ENCODE measurements around the gene DSCAML1.

The DSCAML1 gene

GRCh38 chr11:117415358-117415896 lies 381.6 kb downstream of the DSCAML1 start:
- Histone ChIP-seq H3K36me3 (replicated peaks) (peaks cover 4% of the 10 kb centered on the region), H3K27me3 (replicated peaks) (no peaks in the 10 kb centered on the region), H3K4me3 (ENCODE audit: low read depth, low read length) (no peak overlapping the region), H3K27ac (no peak overlapping the region)
- no peak for TF ChIP-seq CTCF (IDR thresholded peaks at IDR 0.05; ENCODE audit: low read depth, low read length, missing control alignments)
- DNase-seq: no peak
- in situ Hi-C loops (cut with HindIII; ENCODE audit: low pct_ligation_motif_present, low sequenced_read_pairs): no loop called here

GRCh38 chr11:117414724-117415123 lies 382.3 kb downstream of the DSCAML1 start:
- Histone ChIP-seq H3K4me3 (ENCODE audit: low read depth, low read length) (no peak overlapping the region), H3K27me3 (replicated peaks) (no peaks in the 10 kb centered on the region), H3K36me3 (replicated peaks) (peaks cover 4% of the 10 kb centered on the region), H3K27ac (no peak overlapping the region)
- no peak for DNase-seq
- TF ChIP-seq CTCF (IDR thresholded peaks at IDR 0.05; ENCODE audit: low read depth, low read length, missing control alignments): no peak
- in situ Hi-C loops (cut with HindIII; ENCODE audit: low pct_ligation_motif_present, low sequenced_read_pairs): no loop called here

GRCh38 chr11:117413616-117414015 lies 383.4 kb downstream of the DSCAML1 start:
- in situ Hi-C loops (cut with HindIII; ENCODE audit: low pct_ligation_motif_present, low sequenced_read_pairs): no loop called here
- H3K36me3 ChIP-seq (replicated peaks): peaks cover 8% of the 10 kb centered on the region
- H3K4me3 ChIP-seq (ENCODE audit: low read depth, low read length): no peak overlapping the region
- TF ChIP-seq CTCF (IDR thresholded peaks at IDR 0.05; ENCODE audit: low read depth, low read length, missing control alignments): no peak
- no peak for DNase-seq
- no peaks in the 10 kb centered on the region for H3K27me3 ChIP-seq (replicated peaks)
- H3K27ac ChIP-seq: no peak overlapping the region

- TF ChIP-seq CTCF (IDR thresholded peaks at IDR 0.05; ENCODE audit: low read depth, low read length, missing control alignments): no peak
- no peak for DNase-seq
- peaks cover 9% of the 10 kb centered on the region for H3K36me3 ChIP-seq (replicated peaks)
- H3K4me3 ChIP-seq (ENCODE audit: low read depth, low read length): no peak overlapping the region
- in situ Hi-C loops (cut with HindIII; ENCODE audit: low pct_ligation_motif_present, low sequenced_read_pairs): no loop called here
- H3K27me3 ChIP-seq (replicated peaks): no peaks in the 10 kb centered on the region
- H3K27ac ChIP-seq: no peak overlapping the region
These were observed 384.3 kb downstream of the DSCAML1 start for GRCh38 chr11:117412653-117413275.

GRCh38 chr11:117412176-117412575 lies 384.8 kb downstream of the DSCAML1 start:
- Histone ChIP-seq H3K36me3 (replicated peaks) (peaks cover 9% of the 10 kb centered on the region), H3K27ac (no peak overlapping the region), H3K27me3 (replicated peaks) (no peaks in the 10 kb centered on the region), H3K4me3 (ENCODE audit: low read depth, low read length) (no peak overlapping the region)
- in situ Hi-C loops (cut with HindIII; ENCODE audit: low pct_ligation_motif_present, low sequenced_read_pairs): no loop called here
- DNase-seq: no peak
- TF ChIP-seq CTCF (IDR thresholded peaks at IDR 0.05; ENCODE audit: low read depth, low read length, missing control alignments): no peak

GRCh38 chr11:117411736-117412135 lies 385.3 kb downstream of the DSCAML1 start:
- in situ Hi-C loops (cut with HindIII; ENCODE audit: low pct_ligation_motif_present, low sequenced_read_pairs): no loop called here
- Histone ChIP-seq H3K4me3 (ENCODE audit: low read depth, low read length) (no peak overlapping the region), H3K27me3 (replicated peaks) (no peaks in the 10 kb centered on the region), H3K27ac (no peak overlapping the region), H3K36me3 (replicated peaks) (peaks cover 9% of the 10 kb centered on the region)
- no peak for TF ChIP-seq CTCF (IDR thresholded peaks at IDR 0.05; ENCODE audit: low read depth, low read length, missing control alignments)
- no peak for DNase-seq

All from brain microvascular endothelial cell (primary cell).